Progenitor cell of endocrine pancreas (in vitro differentiated cells): ENCODE measurements around the gene ZNF667. TPM values are rescaled to one million over a fixed set of nuclear protein-coding genes. Genes with fewer than 3 reads are reported as not detected.

Source experiments
- DNase-seq: peaks from one replicate; pipeline ENCODE4 v3.0.0; 2021; ENCODE audit warnings: low spot score; ENCODE audit not compliant: unreplicated experiment
- H3K27ac Mint-ChIP-seq: 2 replicates; pipeline ENCODE4 v1.8.0; 2021; ENCODE audit warnings: mild to moderate bottlenecking, moderate library complexity, mixed read lengths
- H3K27me3 Mint-ChIP-seq: 2 replicates; pipeline ENCODE4 v1.8.0; 2021; ENCODE audit warnings: mixed read lengths
- H3K36me3 Mint-ChIP-seq: 2 replicates; pipeline ENCODE4 v1.8.0; 2022; ENCODE audit warnings: mixed read lengths; ENCODE audit not compliant: insufficient read depth
- H3K4me1 Mint-ChIP-seq: 2 replicates; pipeline ENCODE4 v1.8.0; 2021; ENCODE audit warnings: low read depth, mixed read lengths
- H3K4me3 Mint-ChIP-seq: 2 replicates; pipeline ENCODE4 v1.8.0; 2021; ENCODE audit warnings: low read depth, mild to moderate bottlenecking, moderate library complexity, mixed read lengths
- H3K9me3 Mint-ChIP-seq: 2 replicates; pipeline ENCODE4 v1.8.0; 2021; ENCODE audit warnings: low read depth, mixed read lengths
- CTCF ChIP-seq: fragments of 200-600 bp; sonication (generic); IDR thresholded peaks from one replicate; pipeline ENCODE4 v1.5.0; 2021; ENCODE audit warnings: antibody characterized with exemption, mild to moderate bottlenecking; ENCODE audit not compliant: unreplicated experiment
- long read RNA-seq: library from polyadenylated mRNA; unstranded; transcript quantifications from one replicate; pipeline ENCODE4 v2.0.0, GENCODE V29; 2020
- total RNA-seq: library from RNA; stranded (reverse); gene quantifications from 2 replicates; pipeline ENCODE4 v1.2.1, GENCODE V29; 2021

ZNF667 gene
- not detected in 2 replicates for total RNA-seq
- long read RNA-seq, result 0 reads

GRCh38 chr19:56476651-56477428 is at the start of gene ZNF667:
TSS of gene ZNF667 (minus strand) at chr19:56477345. CDS start at chr19:56462370, 14,975 bp downstream.
- DNase-seq, result no peak
- Mint-ChIP-seq H3K36me3 (peaks cover 7% of the 10 kb centered on the region), H3K9me3 (peaks cover 67% of the 10 kb centered on the region), H3K4me3 (no peak within 1 kb of the TSS), H3K27me3 (no peaks in the 10 kb centered on the region), H3K4me1 (no peaks in the 10 kb centered on the region), H3K27ac (no peak within 1 kb of the TSS)
- no peak for TF ChIP-seq CTCF

- no peak for DNase-seq
- peaks cover 9% of the 10 kb centered on the region for H3K36me3 Mint-ChIP-seq
- H3K4me1 Mint-ChIP-seq, result no peaks in the 10 kb centered on the region
- H3K27me3 Mint-ChIP-seq, result no peaks in the 10 kb centered on the region
- peaks cover 63% of the 10 kb centered on the region for H3K9me3 Mint-ChIP-seq
- H3K4me3 Mint-ChIP-seq, result no peak overlapping the region
- TF ChIP-seq CTCF, result no peak
- H3K27ac Mint-ChIP-seq, result no peak overlapping the region
Observed at GRCh38 chr19:56525214-56525860, 48.2 kb upstream of the ZNF667 start.

- Mint-ChIP-seq H3K36me3 (peaks cover 2% of the 10 kb centered on the region), H3K4me1 (no peaks in the 10 kb centered on the region), H3K27me3 (no peaks in the 10 kb centered on the region), H3K27ac (no peak overlapping the region), H3K9me3 (peaks cover 31% of the 10 kb centered on the region), H3K4me3 (no peak overlapping the region)
- TF ChIP-seq CTCF, result no peak
- no peak for DNase-seq
Observed at GRCh38 chr19:56508290-56508778, 31.2 kb upstream of the ZNF667 start.

GRCh38 chr19:56507446-56508289 is 30.5 kb upstream of the ZNF667 start, which contains the start of gene ZNF471:
TSS of gene ZNF471 (plus strand) at chr19:56507855. CDS start at chr19:56511572, 3,717 bp downstream.
- Mint-ChIP-seq H3K27ac (no peak within 1 kb of the TSS), H3K4me3 (no peak within 1 kb of the TSS), H3K36me3 (peaks cover 3% of the 10 kb centered on the region), H3K4me1 (no peaks in the 10 kb centered on the region), H3K27me3 (no peaks in the 10 kb centered on the region), H3K9me3 (peaks cover 28% of the 10 kb centered on the region)
- no peak for DNase-seq
- TF ChIP-seq CTCF, result no peak

- no peaks in the 10 kb centered on the region for H3K27me3 Mint-ChIP-seq
- H3K4me1 Mint-ChIP-seq, result no peaks in the 10 kb centered on the region
- DNase-seq, result no peak
- H3K36me3 Mint-ChIP-seq, result peaks cover 3% of the 10 kb centered on the region
- no peak overlapping the region for H3K4me3 Mint-ChIP-seq
- H3K9me3 Mint-ChIP-seq, result peaks cover 51% of the 10 kb centered on the region
- no peak overlapping the region for H3K27ac Mint-ChIP-seq
- no peak for TF ChIP-seq CTCF
Observed at GRCh38 chr19:56504581-56504980, 27.4 kb upstream of the ZNF667 start.
